ENCODE results near the gene PI4KA. TPM values are rescaled to one million over a fixed set of nuclear protein-coding genes. Genes with fewer than 3 reads are reported as not detected.

The PI4KA gene
- total RNA-seq, 1 donor from 2014 or later: 110 TPM

DNA sequence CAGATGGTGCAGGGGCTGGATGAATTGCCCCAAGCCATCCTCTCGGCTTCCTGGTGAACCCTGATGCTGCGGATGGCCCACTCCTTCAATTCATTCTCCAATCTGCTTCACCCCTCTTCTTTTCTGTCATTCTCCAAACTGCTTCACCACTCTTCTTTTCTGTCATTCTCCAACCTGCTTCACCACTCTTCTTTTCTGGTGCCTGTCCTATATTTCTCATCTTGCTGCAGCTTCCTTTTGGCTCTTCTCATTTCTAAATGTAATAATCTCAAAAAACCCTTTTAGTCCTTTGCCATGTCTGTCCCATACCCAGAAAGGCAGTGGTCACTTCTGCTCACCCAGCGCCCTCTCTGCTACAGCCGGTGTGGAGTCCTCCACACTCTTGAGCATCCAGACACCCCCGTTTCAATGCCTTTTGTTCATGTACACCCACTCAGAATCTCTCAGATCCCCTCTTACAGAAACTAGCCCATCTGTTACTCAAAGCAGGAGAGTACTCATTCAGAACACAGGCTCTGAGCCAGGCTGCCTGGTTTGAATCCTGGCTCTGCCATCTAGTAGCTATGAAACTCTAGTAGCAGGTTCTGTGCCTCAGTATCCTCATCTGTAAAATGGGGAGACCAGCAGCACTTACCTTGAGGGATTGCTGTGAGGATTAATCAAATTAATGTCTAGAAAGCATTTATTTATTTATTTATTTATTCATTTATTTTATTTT is 69.8 kb downstream of the PI4KA start:
- DNase-seq (ENCODE audit: low spot score in 2 of 2, unreplicated experiment in 2 of 2): no peak
- no peaks in the 10 kb centered on the region for H3K27me3 Mint-ChIP-seq (ENCODE audit: low read depth)
- H3K27ac Mint-ChIP-seq: no peak overlapping the region
- TF ChIP-seq, protein P1, sequence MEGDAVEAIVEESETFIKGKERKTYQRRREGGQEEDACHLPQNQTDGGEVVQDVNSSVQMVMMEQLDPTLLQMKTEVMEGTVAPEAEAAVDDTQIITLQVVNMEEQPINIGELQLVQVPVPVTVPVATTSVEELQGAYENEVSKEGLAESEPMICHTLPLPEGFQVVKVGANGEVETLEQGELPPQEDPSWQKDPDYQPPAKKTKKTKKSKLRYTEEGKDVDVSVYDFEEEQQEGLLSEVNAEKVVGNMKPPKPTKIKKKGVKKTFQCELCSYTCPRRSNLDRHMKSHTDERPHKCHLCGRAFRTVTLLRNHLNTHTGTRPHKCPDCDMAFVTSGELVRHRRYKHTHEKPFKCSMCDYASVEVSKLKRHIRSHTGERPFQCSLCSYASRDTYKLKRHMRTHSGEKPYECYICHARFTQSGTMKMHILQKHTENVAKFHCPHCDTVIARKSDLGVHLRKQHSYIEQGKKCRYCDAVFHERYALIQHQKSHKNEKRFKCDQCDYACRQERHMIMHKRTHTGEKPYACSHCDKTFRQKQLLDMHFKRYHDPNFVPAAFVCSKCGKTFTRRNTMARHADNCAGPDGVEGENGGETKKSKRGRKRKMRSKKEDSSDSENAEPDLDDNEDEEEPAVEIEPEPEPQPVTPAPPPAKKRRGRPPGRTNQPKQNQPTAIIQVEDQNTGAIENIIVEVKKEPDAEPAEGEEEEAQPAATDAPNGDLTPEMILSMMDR (IDR thresholded peaks at IDR 0.05; ENCODE audit: unreplicated experiment): no peak
- peaks cover 16% of the 10 kb centered on the region for H3K36me3 Mint-ChIP-seq
- H3K4me3 Mint-ChIP-seq: no peak overlapping the region
- H3K4me1 Mint-ChIP-seq: peaks cover 2% of the 10 kb centered on the region
- no peaks in the 10 kb centered on the region for H3K9me3 Mint-ChIP-seq

DNA sequence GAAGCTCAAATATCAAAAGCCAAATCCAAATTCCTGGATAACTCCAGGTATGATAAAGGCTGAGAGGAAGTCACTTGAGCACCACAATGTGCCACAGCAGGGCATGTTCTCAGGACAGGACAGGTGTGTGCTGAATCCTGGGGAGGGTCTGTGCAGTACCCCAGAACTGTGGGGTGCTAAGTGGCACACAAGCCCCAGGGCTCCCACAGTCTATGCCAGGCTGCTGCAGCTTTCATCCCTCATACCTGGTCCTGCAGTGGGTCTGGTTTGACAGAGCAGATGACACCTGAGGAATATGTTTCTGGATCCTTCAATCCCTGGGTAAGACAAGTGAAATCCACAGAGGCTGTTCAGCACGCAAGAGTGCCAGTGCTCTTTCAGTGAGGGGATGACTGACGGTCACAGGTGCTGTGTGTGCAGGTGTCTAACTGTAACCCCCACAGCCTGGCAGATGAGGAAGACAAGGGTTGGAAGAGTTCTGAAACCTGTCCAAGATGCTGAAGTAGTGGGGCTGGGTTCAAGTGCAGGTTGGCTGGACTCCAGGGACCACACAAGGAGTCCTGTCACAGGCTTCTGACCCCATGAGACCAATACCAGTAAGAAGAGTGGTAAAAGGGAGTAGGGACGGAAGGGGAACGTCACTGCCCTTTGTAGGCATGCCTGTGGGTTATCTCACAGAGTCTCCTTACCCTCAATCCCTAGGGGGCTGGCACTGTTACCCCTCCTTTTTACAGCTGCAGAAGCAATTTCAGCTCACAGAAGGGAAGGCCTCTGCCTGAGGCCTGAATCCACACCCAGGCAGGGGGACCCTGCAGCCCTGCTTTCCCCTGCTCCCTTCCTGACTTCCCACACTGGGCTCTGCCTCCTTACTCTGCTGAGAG is 70.6 kb downstream of the PI4KA start:
- Mint-ChIP-seq H3K27ac (no peak overlapping the region), H3K9me3 (no peaks in the 10 kb centered on the region), H3K36me3 (peaks cover 16% of the 10 kb centered on the region), H3K4me3 (no peak overlapping the region), H3K27me3 (ENCODE audit: low read depth) (no peaks in the 10 kb centered on the region), H3K4me1 (no peaks in the 10 kb centered on the region)
- no peak for DNase-seq (ENCODE audit: low spot score in 2 of 2, unreplicated experiment in 2 of 2)
- TF ChIP-seq, protein P1 (IDR thresholded peaks at IDR 0.05; ENCODE audit: unreplicated experiment): no peak

DNA sequence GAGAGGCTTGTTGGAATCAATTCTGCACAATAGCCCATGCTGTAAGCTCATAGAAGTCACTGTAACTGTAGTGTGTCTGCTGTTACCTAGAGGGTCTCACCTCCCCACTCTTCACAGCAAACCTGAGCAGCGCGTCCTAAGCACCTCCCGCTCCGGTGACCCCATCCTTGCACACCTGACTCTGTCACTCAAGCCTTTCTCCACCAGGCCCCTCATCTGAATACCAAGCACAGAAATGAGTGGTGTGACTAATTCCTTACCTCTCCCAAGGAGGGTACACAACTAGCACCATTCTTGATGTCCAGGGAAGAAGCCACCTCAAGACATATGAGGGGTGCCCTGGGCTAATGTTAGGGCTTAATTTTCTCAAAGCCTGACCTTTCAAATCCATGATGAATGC is 71.4 kb downstream of the PI4KA start:
- Mint-ChIP-seq H3K4me1 (no peaks in the 10 kb centered on the region), H3K4me3 (no peak overlapping the region), H3K36me3 (peaks cover 10% of the 10 kb centered on the region), H3K27me3 (ENCODE audit: low read depth) (no peaks in the 10 kb centered on the region), H3K27ac (no peak overlapping the region), H3K9me3 (no peaks in the 10 kb centered on the region)
- no peak for DNase-seq (ENCODE audit: low spot score in 2 of 2, unreplicated experiment in 2 of 2)
- TF ChIP-seq, protein P1 (IDR thresholded peaks at IDR 0.05; ENCODE audit: unreplicated experiment): no peak

DNA sequence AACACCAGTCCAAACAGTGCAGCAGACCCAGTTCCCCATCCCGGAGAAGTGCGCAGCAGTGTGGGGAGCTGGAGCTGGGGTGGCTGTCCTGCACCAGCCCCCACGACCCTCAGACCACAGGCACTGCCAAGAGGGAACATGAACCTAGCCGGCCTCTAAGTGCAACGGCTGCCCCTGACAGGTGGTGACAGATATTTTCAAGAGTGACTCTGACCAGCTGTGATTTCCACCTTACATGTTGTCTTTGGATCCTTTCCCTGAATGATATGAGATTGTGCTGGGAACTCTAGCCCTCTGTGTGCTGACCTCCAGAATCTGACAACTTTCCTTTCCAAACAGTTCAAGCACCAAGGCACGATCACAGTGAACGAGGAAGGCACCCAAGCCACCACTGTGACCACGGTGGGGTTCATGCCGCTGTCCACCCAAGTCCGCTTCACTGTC is 72.1 kb downstream of the PI4KA start:
- Mint-ChIP-seq H3K27ac (no peak overlapping the region), H3K4me3 (no peak overlapping the region), H3K4me1 (no peaks in the 10 kb centered on the region), H3K9me3 (no peaks in the 10 kb centered on the region), H3K36me3 (peaks cover 8% of the 10 kb centered on the region), H3K27me3 (ENCODE audit: low read depth) (no peaks in the 10 kb centered on the region)
- TF ChIP-seq, protein P1 (IDR thresholded peaks at IDR 0.05; ENCODE audit: unreplicated experiment): no peak
- no peak for DNase-seq (ENCODE audit: low spot score in 2 of 2, unreplicated experiment in 2 of 2)

DNA sequence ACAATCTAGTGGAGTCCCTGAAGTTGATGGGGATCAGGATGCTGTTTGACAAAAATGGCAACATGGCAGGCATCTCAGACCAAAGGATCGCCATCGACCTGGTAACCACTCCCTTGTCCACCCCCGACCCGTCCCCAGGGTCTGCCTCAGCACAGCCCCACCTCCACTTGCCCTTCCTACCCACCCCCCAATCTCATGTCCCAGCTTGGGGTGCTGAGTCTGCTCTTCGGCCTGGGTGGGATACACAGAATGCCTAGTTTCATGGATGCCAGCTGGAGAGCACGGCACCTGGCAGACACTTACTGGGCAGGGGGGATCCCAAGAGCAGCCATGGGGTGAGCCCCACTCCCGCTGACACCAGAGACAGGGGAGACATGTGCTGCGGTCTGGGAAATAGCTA is 72.6 kb downstream of the PI4KA start:
- Mint-ChIP-seq H3K4me3 (no peak overlapping the region), H3K27ac (no peak overlapping the region), H3K4me1 (no peaks in the 10 kb centered on the region), H3K9me3 (no peaks in the 10 kb centered on the region), H3K27me3 (ENCODE audit: low read depth) (no peaks in the 10 kb centered on the region), H3K36me3 (peaks cover 5% of the 10 kb centered on the region)
- TF ChIP-seq, protein P1 (IDR thresholded peaks at IDR 0.05; ENCODE audit: unreplicated experiment): no peak
- no peak for DNase-seq (ENCODE audit: low spot score in 2 of 2, unreplicated experiment in 2 of 2)

Measured in mesothelial cell of epicardium (in vitro differentiated cells).